Mammary epithelial cell (primary cell): ENCODE data around the gene DAZAP1.

Source experiments
- CTCF ChIP-seq, 2 donors: IDR thresholded peaks in 1 of 2; conservative IDR thresholded peaks in 1 of 2; 2 replicates each; pipeline ENCODE4 v1.5.1; 2011 to 2012; ENCODE audit warnings: inconsistent platforms in 2 of 2, low read length in 2 of 2, mild to moderate bottlenecking in 2 of 2, control low read depth in 1 of 2, low read depth in 1 of 2; ENCODE audit not compliant: insufficient read depth in 1 of 2; ENCODE audit errors: extremely low read depth in 1 of 2
- EZH2 ChIP-seq: IDR thresholded peaks from 2 replicates; pipeline ENCODE4 v1.6.1; 2012; ENCODE audit warnings: low read length, inconsistent platforms, borderline replicate concordance

DNA sequence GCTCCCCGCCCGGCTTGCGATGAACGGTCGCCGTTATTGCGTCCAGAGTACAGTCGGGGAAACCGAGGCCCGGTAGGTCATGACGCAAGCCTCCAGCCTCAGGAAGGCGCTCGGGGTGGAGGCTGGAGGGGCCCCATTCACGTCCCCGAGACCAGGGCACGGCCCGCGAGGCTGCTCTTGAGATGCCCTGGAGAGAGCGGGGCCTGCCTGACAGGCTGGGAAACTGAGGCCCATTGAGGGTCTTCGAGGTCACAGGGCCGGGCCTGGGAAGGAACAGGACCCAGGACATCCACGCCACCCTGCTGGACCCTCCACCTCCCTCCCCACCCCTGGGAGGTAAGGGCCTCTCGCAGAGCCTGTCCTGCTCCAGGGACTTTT, 23.3 kb upstream of the DAZAP1 start:
- TF ChIP-seq CTCF (conservative IDR thresholded peaks at IDR 0.05 in 1 of 2, IDR thresholded peaks at IDR 0.05 in 1 of 2; ENCODE audit: extremely low read depth in 1 of 2, insufficient read depth in 1 of 2, low read depth in 1 of 2, low read length in 2 of 2) (no peak), EZH2 (no peak)
